Stimulated activated CD8-positive, alpha-beta memory T cell treated with anti-CD3 and anti-CD28 coated beads, Interleukin-12 subunit alpha, Interleukin-12 subunit beta, amount 100 ng/mL, for 4 hours (primary cell): ENCODE measurements around the gene DCST2.
A peak's percentile ranks its signal among the peaks of the same experiment; 100 is the strongest.

Source experiments
- DNase-seq: peaks from one replicate; pipeline ENCODE4 v3.0.0-alpha.2; 2020; ENCODE audit warnings: low read depth

Gene DCST2

GRCh38 chr1:155033524-155033923 is at the start of gene DCST2, which contains the start of gene DCST1:
TSS of gene DCST2 (minus strand) at chr1:155033781. CDS start at chr1:155033701, 80 bp downstream.
TSS of gene DCST1 (plus strand) at chr1:155033824. CDS start at chr1:155034037, 213 bp downstream.
- DNase-seq: no peak

DNA sequence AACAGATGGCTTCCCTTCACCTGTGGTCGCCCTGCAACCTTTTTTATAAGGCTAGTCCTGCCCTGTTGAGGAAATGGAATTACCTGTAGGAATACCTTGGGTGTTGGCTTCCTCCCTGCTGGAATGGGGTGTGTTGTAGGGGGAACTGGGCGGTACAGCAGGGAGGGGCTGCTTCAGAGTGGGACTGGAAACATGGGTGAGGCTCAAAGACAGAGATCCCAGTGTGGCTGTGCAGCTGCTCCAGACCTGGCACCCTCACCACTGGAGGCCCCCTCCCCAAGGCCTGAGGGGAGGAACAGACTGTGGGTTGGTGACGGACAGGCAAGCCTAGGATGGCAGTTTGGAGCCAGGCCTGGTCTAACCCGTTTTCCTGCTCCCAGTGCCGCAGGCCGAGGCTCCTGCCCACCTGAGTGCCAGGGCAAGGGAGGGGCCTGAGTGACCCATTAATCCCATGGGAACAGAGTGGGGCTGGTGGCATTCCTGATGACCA is 49.5 kb upstream of the DCST2 start:
- DNase-seq: no peak

DNA sequence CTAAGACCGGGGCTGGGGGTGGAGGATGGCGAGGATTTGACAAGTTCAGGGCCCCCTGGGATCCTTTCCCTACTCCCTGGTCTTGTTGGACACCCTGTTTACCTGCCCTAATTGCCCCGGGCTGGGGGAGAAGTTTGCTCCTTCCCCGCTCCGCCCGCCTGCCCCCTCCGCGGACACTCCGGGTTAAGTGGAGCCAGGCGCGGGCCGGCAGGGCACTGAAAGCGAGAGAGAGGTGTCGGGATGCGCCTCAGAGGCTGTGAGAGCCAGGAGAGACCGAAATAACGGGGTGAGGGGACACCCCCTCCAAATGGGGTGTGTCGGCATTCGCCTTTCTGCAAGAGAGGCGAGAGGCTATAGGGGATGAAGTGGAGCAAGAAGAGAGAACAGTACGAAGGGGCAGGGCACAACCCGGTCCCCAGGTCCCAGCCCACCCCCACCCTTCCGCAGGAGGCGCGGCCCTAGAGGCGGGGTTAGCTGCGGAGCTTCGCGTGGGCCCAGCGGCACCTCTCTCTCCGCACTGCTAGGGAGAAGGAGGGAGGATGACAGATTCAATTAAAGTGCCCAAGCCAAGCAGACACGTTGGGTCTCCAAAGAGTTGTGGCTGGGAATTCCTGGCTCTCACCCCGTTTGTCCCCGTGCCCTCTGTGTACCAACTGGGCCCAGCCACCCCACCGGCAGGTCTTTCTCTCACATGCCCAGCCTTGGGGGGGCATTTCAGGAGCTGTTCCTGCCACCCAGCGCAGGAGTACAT is 48.9 kb upstream of the DCST2 start:
- no peak for DNase-seq

GRCh38 chr1:155081472-155082300 is 48.1 kb upstream of the DCST2 start:
- no peak for DNase-seq

- no peak for DNase-seq
Observed at GRCh38 chr1:155080312-155081228, 47.0 kb upstream of the DCST2 start.

GRCh38 chr1:155079487-155080311 is 46.1 kb upstream of the DCST2 start:
- DNase-seq: no peak

DNA sequence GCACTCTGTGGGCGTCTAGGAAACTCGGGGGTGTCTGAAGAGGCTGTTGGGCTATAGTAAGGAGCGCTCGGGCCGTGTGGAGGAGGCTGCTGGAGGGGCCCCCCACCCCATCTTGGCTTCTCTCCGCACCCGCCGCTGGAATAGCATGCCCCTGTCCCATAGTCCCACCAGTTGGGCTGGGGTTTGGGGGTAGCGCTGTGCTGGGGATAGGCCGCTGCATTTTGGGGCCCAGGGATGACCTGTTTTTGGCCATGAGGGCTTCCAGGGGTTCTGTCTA is 45.6 kb upstream of the DCST2 start:
- DNase-seq: no peak

DNA sequence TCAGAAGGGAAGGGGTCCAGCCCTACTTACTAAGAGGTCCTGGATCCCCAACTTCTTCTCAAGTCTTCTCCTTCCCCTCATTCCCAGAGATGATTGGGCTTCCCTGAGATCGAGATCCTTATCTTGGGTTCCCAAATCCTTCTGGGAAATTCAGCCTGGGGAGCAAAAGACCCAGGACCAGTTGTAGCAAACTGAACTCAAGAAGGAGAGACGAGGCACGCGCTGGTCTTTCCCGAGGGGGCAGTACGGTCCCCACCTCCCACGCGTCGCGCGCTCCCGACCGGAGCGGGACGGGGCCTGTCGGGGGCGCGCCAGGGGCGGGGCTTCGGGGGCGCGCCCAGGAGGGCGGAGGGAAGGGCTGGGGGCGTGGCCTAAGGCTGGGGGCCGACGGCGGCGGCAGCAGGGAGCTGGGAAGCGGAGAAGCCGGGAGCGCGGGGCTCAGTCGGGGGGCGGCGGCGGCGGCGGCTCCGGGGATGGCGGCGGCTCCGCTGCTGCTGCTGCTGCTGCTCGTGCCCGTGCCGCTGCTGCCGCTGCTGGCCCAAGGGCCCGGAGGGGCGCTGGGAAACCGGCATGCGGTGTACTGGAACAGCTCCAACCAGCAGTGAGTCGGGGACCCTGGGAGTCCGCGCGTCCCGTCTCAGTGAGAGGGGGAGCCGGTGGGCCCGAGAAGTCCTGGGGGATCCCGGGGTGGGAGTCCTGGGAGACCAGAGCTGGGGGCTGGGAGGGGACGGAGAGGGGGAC is 45.1 kb upstream of the DCST2 start, which contains the start of gene EFNA3:
Gene EFNA3 (plus strand): TSS at position 369 of the 741 bp plus-strand sequence. CDS start 105 bp downstream, at position 474.
- DNase-seq: peak; percentile 50

DNA sequence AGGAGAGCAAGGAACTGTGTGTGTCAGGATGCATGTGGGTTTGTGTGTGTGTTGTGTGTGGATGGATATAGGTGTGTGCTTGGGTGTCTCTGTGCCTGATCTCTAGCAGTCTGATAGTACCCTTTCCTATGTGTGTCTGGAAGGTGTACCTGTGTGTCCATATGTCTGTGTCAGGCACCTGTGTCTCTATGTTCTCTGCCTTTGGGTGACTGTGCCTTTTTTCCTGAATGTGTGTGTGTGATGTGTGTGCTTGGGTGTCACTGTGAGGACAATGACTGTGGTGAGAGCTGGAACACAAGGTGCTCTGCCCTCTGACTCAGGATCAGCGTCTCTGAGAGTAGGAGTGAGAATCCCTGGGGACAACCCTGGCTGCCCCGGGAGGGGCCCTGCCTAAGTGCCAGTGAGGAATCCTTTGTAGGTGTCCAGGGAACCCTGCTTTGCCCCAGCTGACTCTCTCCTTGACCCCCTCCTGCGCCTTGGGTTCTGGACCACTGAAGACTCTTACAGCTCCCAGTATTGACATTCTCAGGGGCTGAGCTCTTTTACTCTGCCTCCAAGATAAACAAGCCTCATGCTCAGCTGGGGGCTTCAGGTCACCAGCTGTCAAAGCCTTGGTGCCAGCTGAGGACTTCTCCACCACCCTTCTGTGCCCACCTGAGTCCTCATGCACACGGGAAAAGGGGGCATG is 44.3 kb upstream of the DCST2 start:
- no peak for DNase-seq

DNA sequence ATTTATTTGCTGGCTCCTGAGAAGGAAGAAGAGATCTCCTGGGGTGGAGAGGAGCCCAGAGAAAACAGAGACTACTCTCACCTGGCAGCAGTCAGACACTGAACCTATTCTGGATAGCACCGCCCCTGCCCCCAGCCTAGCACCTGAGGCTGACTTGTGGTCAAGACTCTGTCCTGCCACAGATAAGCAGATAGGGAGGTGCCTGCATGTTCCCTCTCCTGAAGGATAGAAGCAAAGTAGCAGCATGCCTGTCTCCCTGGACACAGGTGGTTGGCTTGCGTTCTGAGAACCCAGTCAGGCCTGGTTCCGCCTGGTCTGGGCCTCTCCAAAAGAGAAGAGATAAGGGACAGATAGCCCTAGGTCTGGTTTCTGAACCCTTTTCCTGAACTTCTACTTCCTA is 43.8 kb upstream of the DCST2 start:
- no peak for DNase-seq

- no peak for DNase-seq
Observed at GRCh38 chr1:155076371-155076770, 42.8 kb upstream of the DCST2 start.

DNA sequence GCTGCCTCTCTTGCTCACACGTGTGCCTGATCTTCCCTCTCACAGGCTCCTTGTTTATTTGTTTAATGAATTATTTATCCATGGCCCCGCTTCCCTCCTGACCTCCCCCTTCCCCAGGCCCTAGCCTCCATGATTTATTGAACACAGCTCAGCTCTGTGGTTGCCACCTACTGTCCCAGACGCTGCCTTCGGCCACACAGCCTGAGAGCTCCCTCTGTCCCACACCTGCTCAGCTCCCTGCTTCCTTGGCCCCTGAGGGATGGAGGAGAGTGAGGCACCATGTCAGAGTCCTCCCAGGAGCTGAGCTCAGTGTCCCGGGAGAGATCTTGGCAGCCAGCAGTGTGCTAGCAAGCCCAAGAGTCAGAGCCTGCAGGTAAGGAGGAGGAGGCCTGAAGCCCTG is 42.0 kb upstream of the DCST2 start:
- no peak for DNase-seq

DNA sequence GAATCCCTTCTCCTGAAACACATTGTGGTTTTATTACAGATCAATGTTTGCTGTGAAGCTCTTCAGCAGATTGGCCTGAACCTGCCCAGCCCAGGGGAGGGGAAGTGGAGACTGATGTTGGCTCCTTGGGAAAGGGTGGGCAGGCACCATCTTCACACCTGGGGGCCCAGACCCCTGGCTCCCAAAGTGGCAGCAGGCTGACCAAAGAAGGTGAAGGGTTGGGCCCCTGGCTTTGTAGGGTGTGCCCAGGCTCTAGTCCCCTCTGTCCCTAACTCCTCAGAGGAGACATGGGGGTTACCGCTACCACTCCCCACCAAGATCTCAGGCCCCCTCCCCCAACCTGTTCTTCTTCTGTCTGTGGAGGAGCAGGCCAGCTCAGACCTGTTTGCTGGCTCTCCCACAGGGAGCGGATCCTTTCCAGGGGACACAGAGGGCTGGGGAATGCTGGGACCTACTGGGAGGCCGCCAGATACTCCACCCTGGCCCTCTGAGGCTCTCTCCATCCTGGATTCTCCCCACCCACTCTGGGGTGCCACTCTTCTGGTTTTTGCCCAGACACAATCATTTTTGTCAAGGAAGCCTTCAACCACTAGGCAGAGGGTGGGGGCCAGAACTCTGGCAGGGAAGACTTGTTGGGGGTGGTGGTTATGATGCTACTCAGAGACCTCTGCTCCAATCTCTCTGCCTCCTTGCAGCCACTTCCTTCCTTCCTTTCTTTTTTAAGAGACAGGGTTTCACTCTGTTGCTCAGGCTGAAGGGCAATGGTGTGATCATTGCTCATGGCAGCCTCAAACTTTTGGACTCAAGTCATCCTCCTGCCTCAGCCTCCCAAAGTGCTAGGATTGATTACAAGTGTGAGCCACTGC is 40.0 kb upstream of the DCST2 start:
- no peak for DNase-seq

GRCh38 chr1:155072531-155073289 is 39.1 kb upstream of the DCST2 start:
- no peak for DNase-seq

DNA sequence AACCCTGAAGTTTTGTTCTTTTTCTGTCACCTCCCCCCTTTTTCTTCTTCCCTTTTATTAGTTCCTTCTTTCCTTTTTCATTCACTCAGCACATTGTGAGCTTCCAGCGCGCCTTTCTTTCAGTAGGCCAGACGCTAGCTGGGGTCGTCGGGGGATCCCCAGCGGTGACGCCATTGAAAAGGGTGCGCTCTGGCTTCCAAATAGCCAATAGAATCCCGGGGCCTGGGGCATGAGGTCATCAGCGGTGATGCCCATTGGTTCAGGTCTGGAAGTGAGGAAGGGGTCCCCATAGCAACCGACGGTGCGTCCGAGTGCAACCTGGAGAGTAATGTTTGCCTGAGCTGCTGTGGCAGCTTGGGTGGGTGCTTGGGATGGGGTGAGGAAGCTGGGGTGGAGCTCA is 38.1 kb upstream of the DCST2 start:
- DNase-seq: no peak

DNA sequence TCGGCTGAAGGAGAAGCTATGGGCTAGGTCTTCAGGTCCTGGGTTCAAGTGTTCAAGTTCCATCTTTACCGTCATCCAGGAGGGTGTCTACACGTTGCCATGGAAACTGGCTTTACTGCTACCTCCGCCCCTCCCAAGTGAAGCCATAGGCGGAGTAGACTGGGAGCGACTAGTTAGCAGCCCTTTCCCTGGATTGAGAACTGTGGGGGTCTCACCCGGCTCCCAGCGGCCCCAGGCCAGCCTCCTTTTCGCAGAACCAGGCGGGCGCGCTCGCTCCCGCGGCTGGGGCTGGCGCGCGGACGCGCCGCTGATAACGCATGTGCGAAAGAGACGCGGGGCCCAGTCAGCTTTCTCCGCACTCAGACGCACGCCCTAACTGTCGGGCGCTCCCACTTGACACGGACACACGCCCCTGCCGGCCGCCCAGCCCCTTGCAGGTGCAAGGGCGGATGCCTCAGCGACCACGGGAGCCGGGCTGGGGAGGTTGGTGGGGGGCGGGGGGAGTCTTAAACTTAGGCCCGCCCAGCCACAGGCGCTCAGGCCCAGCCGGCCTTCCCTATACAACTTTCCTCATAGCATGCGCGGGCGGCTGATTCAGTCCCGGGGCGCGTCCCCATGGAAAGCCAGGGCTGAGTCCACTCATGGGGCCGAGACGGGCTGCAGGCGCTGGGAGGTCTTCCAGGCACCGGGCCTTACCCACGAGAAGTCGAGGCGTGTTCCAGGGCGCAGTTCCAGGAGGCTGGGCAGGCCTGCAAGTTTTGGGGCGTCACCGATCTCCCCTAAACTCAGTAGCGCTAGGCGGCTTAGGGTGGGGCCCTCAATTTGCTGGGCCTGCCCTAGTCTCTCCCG is 37.4 kb upstream of the DCST2 start:
- peak; percentile 51 for DNase-seq

GRCh38 chr1:155070158-155070621 is 36.6 kb upstream of the DCST2 start:
- no peak for DNase-seq
